Activated naive CD8-positive, alpha-beta T cell treated with anti-CD3 and anti-CD28 coated beads, Interleukin-2, amount 50 U/mL, for 16 hours (primary cell): Measurements from ENCODE around the gene DGCR6L.
"Not testable (repeated sequence)": the region's sequence is repeated elsewhere in the genome, so short reads cannot be mapped to it uniquely, and the experiment has no call there.

Experiments
- DNase-seq: peaks from one replicate; pipeline ENCODE4 v3.0.0-alpha.2; 2020; ENCODE audit warnings: low read depth, low spot score

The DGCR6L gene

GRCh38 chr22:20291604-20292063 is 28.2 kb downstream of the DGCR6L start:
- no peak for DNase-seq

- no peak for DNase-seq
These were observed 28.6 kb downstream of the DGCR6L start for GRCh38 chr22:20291249-20291586.

- no peak for DNase-seq
These were observed 29.1 kb downstream of the DGCR6L start for GRCh38 chr22:20290578-20291248.

- DNase-seq, result no peak
These were observed 29.8 kb downstream of the DGCR6L start for GRCh38 chr22:20290045-20290392.

- DNase-seq, result not testable (repeated sequence)
These were observed 30.4 kb downstream of the DGCR6L start for GRCh38 chr22:20289182-20290044.

GRCh38 chr22:20286784-20287423 is 33.0 kb downstream of the DGCR6L start:
- DNase-seq, result not testable (repeated sequence)

GRCh38 chr22:20286312-20286660 is 33.6 kb downstream of the DGCR6L start:
- DNase-seq, result not testable (repeated sequence)

- DNase-seq, result peak; percentile 61
These were observed 34.2 kb downstream of the DGCR6L start for GRCh38 chr22:20285473-20286311.

GRCh38 chr22:20284471-20285086 is 35.3 kb downstream of the DGCR6L start:
- DNase-seq, result no peak

GRCh38 chr22:20283674-20284066 is 36.2 kb downstream of the DGCR6L start:
- no peak for DNase-seq

GRCh38 chr22:20282901-20283673 is 36.8 kb downstream of the DGCR6L start:
- no peak for DNase-seq

- no peak for DNase-seq
These were observed 38.0 kb downstream of the DGCR6L start for GRCh38 chr22:20281891-20282290.

GRCh38 chr22:20281473-20281872 is 38.4 kb downstream of the DGCR6L start:
- DNase-seq, result not testable (repeated sequence)

- no peak for DNase-seq
These were observed 39.0 kb downstream of the DGCR6L start for GRCh38 chr22:20280866-20281265.

- DNase-seq, result not testable (repeated sequence)
These were observed 39.7 kb downstream of the DGCR6L start for GRCh38 chr22:20280163-20280562.

- DNase-seq, result no peak
These were observed 40.2 kb downstream of the DGCR6L start for GRCh38 chr22:20279662-20280134.

- DNase-seq, result not testable (repeated sequence)
These were observed 41.0 kb downstream of the DGCR6L start for GRCh38 chr22:20278726-20279490.

- DNase-seq, result not testable (repeated sequence)
These were observed 41.8 kb downstream of the DGCR6L start for GRCh38 chr22:20277936-20278635.

- DNase-seq, result no peak
These were observed 43.4 kb downstream of the DGCR6L start for GRCh38 chr22:20276468-20276867.
